Activated naive CD8-positive, alpha-beta T cell treated with anti-CD3 and anti-CD28 coated beads, Interleukin-2, amount 50 U/mL, for 16 hours (primary cell): Measurements from ENCODE around the gene RNF220.

Experiments used
- DNase-seq: peaks from one replicate; pipeline ENCODE4 v3.0.0-alpha.2; 2020; ENCODE audit warnings: low read depth, low spot score

RNF220 gene

DNA sequence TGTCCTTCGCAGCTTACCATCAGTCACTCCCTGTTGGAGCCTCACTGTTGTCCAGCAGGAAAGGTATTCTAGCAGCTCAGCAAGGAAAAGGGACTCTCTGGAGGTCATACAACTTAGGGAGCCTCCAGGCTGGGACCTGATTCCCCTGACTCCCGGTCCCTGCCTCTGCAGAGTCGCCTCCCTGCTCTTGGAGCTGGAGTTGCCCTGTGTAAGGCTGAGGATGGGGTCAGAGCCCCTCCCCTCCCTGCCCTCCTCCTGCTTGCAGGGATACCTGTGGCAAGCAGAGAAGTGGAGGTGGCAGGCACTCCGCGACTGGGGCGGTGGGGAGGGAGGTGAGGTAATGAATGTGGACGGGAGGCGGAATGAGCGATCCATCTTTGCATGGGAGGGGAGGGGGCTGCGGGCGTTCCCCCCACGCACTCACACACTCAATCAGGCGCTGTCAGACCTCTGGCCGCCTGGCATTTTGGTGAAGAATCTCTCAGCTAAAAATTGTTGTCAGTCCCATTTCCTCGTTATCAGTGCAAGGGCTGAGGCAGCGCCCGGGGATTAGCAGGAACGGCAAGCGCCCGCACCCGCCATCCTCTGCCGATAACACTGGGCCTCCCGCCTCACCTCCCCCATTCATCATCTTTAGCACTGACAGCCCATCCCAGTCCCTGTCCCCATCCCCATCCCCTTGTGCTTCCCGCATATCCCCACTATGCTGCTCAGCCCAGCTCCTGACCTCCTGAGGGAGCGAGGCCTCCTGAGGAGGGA is 204.9 kb downstream of the RNF220 start:
- DNase-seq = no peak

DNA sequence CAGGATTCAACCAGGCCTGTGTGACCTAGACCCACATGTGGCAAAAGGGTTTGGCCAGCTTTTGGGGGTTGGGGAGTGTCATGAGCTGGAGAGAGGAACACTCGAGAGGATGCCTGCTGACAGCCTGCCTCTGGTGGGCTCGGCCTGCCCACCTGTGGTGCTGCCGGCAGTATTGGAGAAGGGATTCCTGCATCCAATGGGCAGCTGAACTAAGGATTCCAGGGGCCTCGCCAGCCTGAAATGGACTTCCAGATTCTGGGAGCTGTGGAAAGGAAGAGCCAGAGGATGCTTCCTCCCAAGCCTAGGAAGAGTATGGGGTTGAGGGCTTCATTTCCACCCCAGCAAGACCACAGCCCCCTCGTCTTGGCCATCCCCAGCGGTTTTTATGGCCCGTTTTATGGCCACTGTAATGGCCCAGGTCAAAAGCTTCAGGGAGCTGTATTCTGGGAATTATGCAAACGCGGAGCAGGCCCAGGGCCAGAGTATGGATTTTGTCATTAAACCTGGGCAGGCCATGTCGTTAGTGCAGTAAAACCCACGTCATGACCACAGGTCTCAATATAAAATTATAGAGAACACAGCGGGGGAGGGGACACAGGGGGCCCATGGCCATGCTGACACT is 205.6 kb downstream of the RNF220 start:
- no peak for DNase-seq

- DNase-seq = no peak
Observed at GRCh38 chr1:44611419-44611818, 206.4 kb downstream of the RNF220 start.

- DNase-seq = no peak
Observed at GRCh38 chr1:44611866-44612265, 206.8 kb downstream of the RNF220 start.

DNA sequence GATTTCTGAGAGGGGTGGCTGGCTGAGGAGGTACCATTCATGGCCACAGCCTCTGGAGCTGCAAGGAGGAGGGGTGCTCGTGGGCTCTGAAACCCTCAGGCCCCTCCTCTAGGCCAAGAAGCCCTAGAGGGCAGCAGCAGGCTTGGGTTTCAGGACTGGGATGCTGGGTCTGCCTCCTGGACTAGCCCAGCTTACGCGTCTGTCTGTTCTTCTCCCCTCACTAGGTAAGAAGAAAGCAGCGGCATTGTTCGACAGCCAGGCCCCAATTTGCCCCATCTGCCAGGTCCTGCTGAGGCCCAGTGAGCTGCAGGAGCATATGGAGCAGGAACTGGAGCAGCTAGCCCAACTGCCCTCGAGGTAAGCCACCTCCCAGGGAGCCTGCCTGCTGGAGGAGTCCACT is 208.9 kb downstream of the RNF220 start:
- no peak for DNase-seq

DNA sequence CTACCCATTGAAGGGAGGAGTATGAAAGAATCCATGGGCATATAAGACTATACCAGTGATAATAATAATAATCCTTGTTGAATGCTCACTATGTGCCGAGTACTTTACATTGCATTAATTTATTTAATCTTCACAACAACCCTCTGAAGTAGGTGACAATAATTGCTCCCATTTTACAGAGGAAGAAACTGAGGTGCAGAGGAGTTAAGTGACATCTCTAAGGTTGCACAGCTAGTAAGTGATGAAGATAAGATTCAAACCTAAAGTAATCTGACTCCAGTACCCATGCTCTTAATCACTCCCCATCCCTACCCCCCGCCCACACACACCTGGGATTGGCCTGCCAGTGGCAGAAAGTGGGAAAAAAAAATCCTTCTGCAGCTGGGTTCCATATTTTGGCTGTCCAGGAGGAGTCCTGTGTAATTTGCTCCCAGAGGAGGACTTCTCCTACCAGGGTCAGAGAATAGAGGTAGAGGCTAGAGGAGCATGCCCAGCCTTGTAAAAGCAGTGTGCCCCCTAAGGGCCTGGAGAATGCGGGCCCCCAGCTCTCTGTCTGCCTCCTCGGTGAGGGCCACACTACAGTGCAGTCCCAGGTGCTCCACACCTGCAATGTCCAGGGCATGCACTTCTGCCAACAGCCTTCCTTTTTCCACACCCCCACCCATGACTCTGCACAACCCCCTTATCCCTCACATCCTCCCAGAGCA is 211.4 kb downstream of the RNF220 start:
- DNase-seq = no peak

GRCh38 chr1:44616991-44617702 is 212.1 kb downstream of the RNF220 start:
- DNase-seq = no peak

- DNase-seq = no peak
Observed at GRCh38 chr1:44617703-44618029, 212.6 kb downstream of the RNF220 start.

- DNase-seq = no peak
Observed at GRCh38 chr1:44619261-44619900, 214.3 kb downstream of the RNF220 start.

GRCh38 chr1:44620072-44620471 is 215.0 kb downstream of the RNF220 start:
- DNase-seq = no peak

- no peak for DNase-seq
Observed at GRCh38 chr1:44621841-44622286, 216.8 kb downstream of the RNF220 start.

- no peak for DNase-seq
Observed at GRCh38 chr1:44624268-44624901, 219.3 kb downstream of the RNF220 start.

DNA sequence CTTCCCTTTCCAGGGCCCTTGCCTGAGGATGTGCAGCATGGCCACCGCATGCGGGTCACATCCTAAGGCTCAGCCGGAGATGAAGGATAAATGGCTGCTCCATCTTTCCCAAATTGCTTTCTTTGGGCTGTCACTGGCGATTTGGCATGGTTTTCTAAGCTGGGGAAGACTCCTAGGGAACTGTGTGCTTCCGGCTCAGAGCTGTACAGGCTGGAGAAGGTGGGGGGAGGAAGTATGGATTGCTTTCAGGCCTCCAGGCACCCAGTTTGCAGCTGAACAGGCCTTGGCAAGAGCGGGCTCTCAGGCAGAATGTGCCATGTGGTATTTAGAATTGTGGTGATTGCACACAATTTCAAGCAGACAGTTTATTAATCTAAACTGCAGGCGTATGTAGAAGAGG is 220.3 kb downstream of the RNF220 start:
- DNase-seq = no peak

GRCh38 chr1:44628962-44629756 is 224.1 kb downstream of the RNF220 start:
- no peak for DNase-seq

GRCh38 chr1:44630116-44630515 is 225.1 kb downstream of the RNF220 start:
- DNase-seq = no peak

GRCh38 chr1:44631333-44631646 is 226.2 kb downstream of the RNF220 start:
- DNase-seq = no peak

GRCh38 chr1:44631647-44632539 is 226.8 kb downstream of the RNF220 start:
- peak; percentile 82 for DNase-seq

GRCh38 chr1:44632598-44632997 is 227.5 kb downstream of the RNF220 start:
- no peak for DNase-seq

DNA sequence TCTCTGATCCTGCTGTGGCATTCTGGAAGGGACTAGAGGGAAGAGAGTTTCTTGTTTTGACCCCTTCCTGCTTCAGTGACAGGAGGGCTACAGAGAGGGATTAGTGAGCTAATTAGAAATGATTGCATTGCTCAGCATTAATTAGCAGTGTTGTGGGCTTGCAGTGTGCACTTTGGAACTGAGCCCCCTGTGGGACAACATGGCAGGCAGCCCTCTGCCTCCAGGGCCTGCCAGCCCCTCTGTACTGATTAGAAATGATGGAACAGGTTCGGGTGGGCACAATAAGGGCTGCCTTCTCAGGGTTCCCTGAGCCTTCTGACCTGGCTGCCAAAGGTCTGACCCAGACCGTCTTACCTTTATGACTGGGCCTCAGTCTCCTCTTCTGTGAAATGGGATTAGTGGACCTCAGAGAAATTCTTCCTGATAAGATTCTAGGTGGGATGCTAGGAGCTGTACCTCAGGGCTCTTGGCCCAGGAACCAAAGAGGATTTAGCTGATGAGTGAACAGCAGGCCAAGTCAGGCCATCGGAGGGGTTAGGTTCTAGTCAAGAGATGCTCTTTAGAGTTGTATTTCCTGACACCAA is 229.6 kb downstream of the RNF220 start:
- DNase-seq = no peak
